WTC11 (cell line): ENCODE data around the gene CCDC178.

ENCODE experiments used
- CREB1 ChIP-seq: sonication (generic); formaldehyde crosslinking; IDR thresholded peaks from 2 replicates; pipeline ENCODE4 v1.8.0; 2023; ENCODE audit warnings: mild to moderate bottlenecking, missing genetic modification reagents
- CREM ChIP-seq: sonication (generic); formaldehyde crosslinking; IDR thresholded peaks from 2 replicates; pipeline ENCODE4 v1.8.1; 2022; ENCODE audit warnings: mild to moderate bottlenecking, missing genetic modification reagents, moderate library complexity
- CTCF ChIP-seq: fragments of 200-600 bp; IDR thresholded peaks from 2 replicates; pipeline ENCODE4 v1.8.0; 2022; ENCODE audit warnings: antibody characterized with exemption
- TCF7 ChIP-seq: sonication (generic); formaldehyde crosslinking; IDR thresholded peaks from 2 replicates; pipeline ENCODE4 v1.8.0; 2022; ENCODE audit warnings: mild to moderate bottlenecking, low read depth, missing genetic modification reagents, moderate library complexity
- ZNF121 ChIP-seq: sonication (generic); formaldehyde crosslinking; IDR thresholded peaks from 2 replicates; pipeline ENCODE4 v1.8.0; 2023; ENCODE audit warnings: missing genetic modification reagents
- ZNF423 ChIP-seq: fragments of 250-450 bp; sonication (Bioruptor Pico); IDR thresholded peaks from 2 replicates; pipeline ENCODE4 v2.1.2; 2022; ENCODE audit warnings: mild to moderate bottlenecking, moderate library complexity
- TF ChIP-seq, protein P1 (sequence below): sonication (generic); formaldehyde crosslinking; IDR thresholded peaks from 2 replicates; pipeline ENCODE4 v1.8.0; 2023; ENCODE audit warnings: missing genetic modification reagents
- TF ChIP-seq, protein P2 (sequence below): sonication (generic); formaldehyde crosslinking; IDR thresholded peaks from 2 replicates; pipeline ENCODE4 v1.8.0; 2022; ENCODE audit warnings: mild to moderate bottlenecking, missing genetic modification reagents
- TF ChIP-seq, protein P3 (sequence below): fragments of 250-450 bp; sonication (Bioruptor Pico); IDR thresholded peaks from 2 replicates; pipeline ENCODE4 v1.9.0; 2021; ENCODE audit warnings: mild to moderate bottlenecking

DNA sequence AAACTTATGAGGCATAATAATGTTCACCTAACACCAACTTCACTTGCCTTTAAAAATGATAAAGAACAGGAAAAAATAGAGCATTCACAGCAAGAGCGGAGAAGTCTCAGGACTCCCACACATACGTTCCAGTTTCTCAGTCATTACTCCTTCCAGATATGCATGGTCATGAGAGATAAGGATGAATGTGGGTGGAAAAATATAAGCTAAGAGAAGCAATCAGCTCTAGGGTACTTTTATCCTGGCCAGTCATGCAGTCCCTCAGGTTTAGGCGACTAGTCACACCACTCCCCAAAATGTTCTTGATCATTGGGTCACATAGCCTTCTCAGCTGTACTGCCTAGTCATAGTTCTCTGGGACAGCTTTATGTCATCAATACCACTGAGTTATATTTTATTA, 29.2 kb upstream of the CCDC178 start:
- TF ChIP-seq CTCF (no peak), TCF7 (CRISPR knock-in tag) (no peak), ZNF423 (CRISPR knock-in tag) (no peak), CREB1 (CRISPR knock-in tag) (no peak), CREM (CRISPR knock-in tag) (no peak), ZNF121 (no peak)
- TF ChIP-seq, protein P1, sequence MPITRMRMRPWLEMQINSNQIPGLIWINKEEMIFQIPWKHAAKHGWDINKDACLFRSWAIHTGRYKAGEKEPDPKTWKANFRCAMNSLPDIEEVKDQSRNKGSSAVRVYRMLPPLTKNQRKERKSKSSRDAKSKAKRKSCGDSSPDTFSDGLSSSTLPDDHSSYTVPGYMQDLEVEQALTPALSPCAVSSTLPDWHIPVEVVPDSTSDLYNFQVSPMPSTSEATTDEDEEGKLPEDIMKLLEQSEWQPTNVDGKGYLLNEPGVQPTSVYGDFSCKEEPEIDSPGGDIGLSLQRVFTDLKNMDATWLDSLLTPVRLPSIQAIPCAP (CRISPR knock-in tag) = no peak
- TF ChIP-seq, protein P2, sequence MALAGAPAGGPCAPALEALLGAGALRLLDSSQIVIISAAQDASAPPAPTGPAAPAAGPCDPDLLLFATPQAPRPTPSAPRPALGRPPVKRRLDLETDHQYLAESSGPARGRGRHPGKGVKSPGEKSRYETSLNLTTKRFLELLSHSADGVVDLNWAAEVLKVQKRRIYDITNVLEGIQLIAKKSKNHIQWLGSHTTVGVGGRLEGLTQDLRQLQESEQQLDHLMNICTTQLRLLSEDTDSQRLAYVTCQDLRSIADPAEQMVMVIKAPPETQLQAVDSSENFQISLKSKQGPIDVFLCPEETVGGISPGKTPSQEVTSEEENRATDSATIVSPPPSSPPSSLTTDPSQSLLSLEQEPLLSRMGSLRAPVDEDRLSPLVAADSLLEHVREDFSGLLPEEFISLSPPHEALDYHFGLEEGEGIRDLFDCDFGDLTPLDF (CRISPR knock-in tag) = no peak
- TF ChIP-seq, protein P3, sequence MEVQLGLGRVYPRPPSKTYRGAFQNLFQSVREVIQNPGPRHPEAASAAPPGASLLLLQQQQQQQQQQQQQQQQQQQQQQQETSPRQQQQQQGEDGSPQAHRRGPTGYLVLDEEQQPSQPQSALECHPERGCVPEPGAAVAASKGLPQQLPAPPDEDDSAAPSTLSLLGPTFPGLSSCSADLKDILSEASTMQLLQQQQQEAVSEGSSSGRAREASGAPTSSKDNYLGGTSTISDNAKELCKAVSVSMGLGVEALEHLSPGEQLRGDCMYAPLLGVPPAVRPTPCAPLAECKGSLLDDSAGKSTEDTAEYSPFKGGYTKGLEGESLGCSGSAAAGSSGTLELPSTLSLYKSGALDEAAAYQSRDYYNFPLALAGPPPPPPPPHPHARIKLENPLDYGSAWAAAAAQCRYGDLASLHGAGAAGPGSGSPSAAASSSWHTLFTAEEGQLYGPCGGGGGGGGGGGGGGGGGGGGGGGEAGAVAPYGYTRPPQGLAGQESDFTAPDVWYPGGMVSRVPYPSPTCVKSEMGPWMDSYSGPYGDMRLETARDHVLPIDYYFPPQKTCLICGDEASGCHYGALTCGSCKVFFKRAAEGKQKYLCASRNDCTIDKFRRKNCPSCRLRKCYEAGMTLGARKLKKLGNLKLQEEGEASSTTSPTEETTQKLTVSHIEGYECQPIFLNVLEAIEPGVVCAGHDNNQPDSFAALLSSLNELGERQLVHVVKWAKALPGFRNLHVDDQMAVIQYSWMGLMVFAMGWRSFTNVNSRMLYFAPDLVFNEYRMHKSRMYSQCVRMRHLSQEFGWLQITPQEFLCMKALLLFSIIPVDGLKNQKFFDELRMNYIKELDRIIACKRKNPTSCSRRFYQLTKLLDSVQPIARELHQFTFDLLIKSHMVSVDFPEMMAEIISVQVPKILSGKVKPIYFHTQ = no peak
